GM12892 (cell line): ENCODE results near the gene PSMA5.

ENCODE experiments used
- POLR2A ChIP-seq: IDR thresholded peaks from 2 replicates; pipeline ENCODE4 v1.6.1; 2011; ENCODE audit warnings: low read depth, low read length, control low read depth
- POLR2AphosphoS5 ChIP-seq: IDR thresholded peaks from 2 replicates; pipeline ENCODE4 v1.6.1; 2011; ENCODE audit warnings: low read depth, low read length, control low read depth
- TAF1 ChIP-seq: IDR thresholded peaks from 2 replicates; pipeline ENCODE4 v1.6.1; 2011; ENCODE audit warnings: low read depth, mild to moderate bottlenecking, control low read depth, low read length, borderline replicate concordance

GRCh38 chr1:109457819-109458218, 31.6 kb upstream of the PSMA5 start:
- TF ChIP-seq POLR2A, result no peak
- TF ChIP-seq POLR2AphosphoS5, result no peak
- TF ChIP-seq TAF1, result no peak
